Naive B cell (primary cell): ENCODE measurements around the gene SIRT5. TPM values are rescaled to one million over a fixed set of nuclear protein-coding genes. Genes with fewer than 3 reads are reported as not detected.

Source experiments
- ATAC-seq, 2 donors: fragments of 150-1000 bp; cut with Tn5 transposase; 2 replicates each; pipeline ENCODE4 v1.10.0; 2021; ENCODE audit warnings: low read depth in 2 of 2, mild to moderate bottlenecking in 2 of 2, moderate library complexity in 2 of 2
- DNase-seq: peaks from one replicate; pipeline ENCODE4 v3.0.0; 2022
- H3K27ac Mint-ChIP-seq, 6 donors: one replicate each; pipeline ENCODE4 v1.8.0; 2020 to 2022; ENCODE audit warnings: mild to moderate bottlenecking in 6 of 6, mixed read lengths in 6 of 6, moderate library complexity in 5 of 6, inconsistent platforms in 2 of 6
- H3K27me3 Mint-ChIP-seq, 3 donors: one replicate each; pipeline ENCODE4 v1.8.0; 2021 to 2022; ENCODE audit warnings: mixed read lengths in 3 of 3, mild to moderate bottlenecking in 1 of 3
- H3K36me3 Mint-ChIP-seq, 2 donors: one replicate each; pipeline ENCODE4 v1.8.0; 2020 to 2022; ENCODE audit warnings: mixed read lengths in 2 of 2, inconsistent platforms in 1 of 2, mild to moderate bottlenecking in 1 of 2
- H3K4me1 Mint-ChIP-seq, 3 donors: one replicate each; pipeline ENCODE4 v1.8.0; 2020 to 2022; ENCODE audit warnings: mixed read lengths in 3 of 3, inconsistent platforms in 1 of 3, mild to moderate bottlenecking in 1 of 3, moderate library complexity in 1 of 3
- H3K4me3 Mint-ChIP-seq, 8 donors: one replicate each; pipeline ENCODE4 v1.8.0; 2020 to 2022; ENCODE audit warnings: mild to moderate bottlenecking in 8 of 8, mixed read lengths in 8 of 8, moderate library complexity in 8 of 8, inconsistent platforms in 2 of 8
- H3K9me3 Mint-ChIP-seq, 7 donors: one replicate each; pipeline ENCODE4 v1.8.0; 2020 to 2022; ENCODE audit warnings: mixed read lengths in 7 of 7, mild to moderate bottlenecking in 5 of 7, inconsistent platforms in 2 of 7, moderate library complexity in 1 of 7
- polyA plus RNA-seq, 6 donors: library from polyadenylated mRNA; unstranded; fragments of 300-500 nt; fragmentation: Illumina TruSeq; gene quantifications; one replicate each; pipeline ENCODE4 v1.2.3, GENCODE V29; 2021; ENCODE audit warnings: low read depth in 6 of 6

Gene SIRT5
- polyA plus RNA-seq, 6 donors from 2014 or later = 10.4 to 14.7 (median 11.5) TPM

DNA sequence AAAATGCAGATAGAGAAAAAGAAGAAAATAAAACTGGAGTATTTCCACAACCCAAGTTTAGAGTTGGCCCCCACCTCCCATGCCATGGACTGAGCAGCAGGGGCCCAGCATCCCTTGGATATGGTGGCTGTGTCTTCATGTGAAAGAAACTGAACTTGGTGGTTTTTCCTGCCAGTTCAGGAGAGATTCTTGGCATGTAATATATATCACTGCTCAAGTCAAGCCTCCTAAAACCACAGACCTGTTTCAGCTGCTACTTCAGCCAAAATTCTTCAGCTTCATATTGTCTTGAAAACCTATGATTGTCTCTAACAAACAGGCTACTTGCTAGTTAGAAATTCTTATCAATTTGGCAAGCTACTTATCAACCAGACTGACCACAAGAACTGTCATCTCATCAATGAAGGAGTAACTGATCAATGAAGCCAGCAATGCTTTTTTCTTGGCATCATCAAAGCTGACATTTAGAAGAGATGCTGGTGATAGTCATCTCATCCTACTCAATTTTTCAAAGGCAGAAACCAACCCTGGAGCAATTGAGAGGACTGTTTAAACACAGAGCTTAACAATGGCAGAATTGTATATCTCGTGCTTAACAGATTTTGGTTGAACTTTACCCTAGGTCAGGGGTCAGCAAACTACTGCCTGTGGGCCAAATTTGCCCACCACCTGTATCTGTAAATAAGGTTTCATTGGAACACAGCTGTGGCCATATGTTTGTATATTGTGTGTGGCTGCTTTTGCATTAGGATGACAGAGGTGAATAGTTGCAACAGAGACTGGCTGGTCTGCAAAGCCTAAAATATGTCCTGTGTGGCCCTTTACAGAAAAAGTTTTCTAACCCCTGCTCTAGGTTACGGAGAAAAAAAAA is 30.4 kb downstream of the SIRT5 start:
- ATAC-seq (no peak), DNase-seq (no peak)

DNA sequence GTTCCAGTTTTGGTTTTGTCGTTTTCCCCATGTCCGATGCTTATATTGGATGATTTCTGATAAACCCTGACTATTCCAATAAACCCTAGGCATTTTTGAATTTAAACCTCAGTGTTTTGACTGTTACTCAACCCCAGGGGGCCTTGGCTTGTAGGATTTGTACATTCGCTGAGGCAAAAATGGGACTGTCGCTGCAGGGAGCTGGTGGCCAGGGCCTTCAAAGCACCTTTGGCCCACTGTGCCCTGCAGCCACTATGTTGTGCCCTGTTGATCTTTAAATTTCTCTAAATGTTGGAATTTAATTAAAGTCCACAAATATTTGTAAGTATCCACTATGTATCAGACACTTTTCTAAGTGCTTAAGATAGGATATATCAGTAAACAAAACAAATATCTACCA is 31.2 kb downstream of the SIRT5 start:
- H3K4me1 Mint-ChIP-seq = no peaks in the 10 kb centered on the region
- no peaks in the 10 kb centered on the region for H3K27me3 Mint-ChIP-seq
- DNase-seq (no peak), ATAC-seq (no peak)
- no peaks in the 10 kb centered on the region for H3K9me3 Mint-ChIP-seq
- H3K4me3 Mint-ChIP-seq = no peak overlapping the region
- peak overlapping the region in 1 of 6 donors; percentile 9 for H3K27ac Mint-ChIP-seq
- H3K36me3 Mint-ChIP-seq = peaks cover 11% of the 10 kb centered on the region in 2 donors

More for the DNA sequence above, 30.4 kb downstream of the SIRT5 start:
- Mint-ChIP-seq H3K4me1 (no peaks in the 10 kb centered on the region), H3K4me3 (no peak overlapping the region), H3K9me3 (no peaks in the 10 kb centered on the region), H3K27me3 (no peaks in the 10 kb centered on the region), H3K27ac (no peak overlapping the region), H3K36me3 (peaks cover 14 to 15% of the 10 kb centered on the region in 2 donors)

DNA sequence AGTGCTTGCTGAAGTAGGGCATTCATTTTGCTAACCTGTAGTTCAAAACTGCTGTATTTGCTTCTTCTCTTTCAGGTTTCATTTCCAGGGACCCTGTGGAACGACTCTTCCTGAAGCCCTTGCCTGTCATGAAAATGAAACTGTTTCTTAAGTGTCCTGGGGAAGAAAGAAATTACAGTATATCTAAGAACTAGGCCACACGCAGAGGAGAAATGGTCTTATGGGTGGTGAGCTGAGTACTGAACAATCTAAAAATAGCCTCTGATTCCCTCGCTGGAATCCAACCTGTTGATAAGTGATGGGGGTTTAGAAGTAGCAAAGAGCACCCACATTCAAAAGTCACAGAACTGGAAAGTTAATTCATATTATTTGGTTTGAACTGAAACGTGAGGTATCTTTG is 37.3 kb downstream of the SIRT5 start:
- Mint-ChIP-seq H3K4me1 (peaks cover 18 to 22% (median 19%) of the 10 kb centered on the region in 3 donors), H3K27me3 (no peaks in the 10 kb centered on the region), H3K36me3 (no peaks in the 10 kb centered on the region), H3K27ac (peak overlapping the region in 3 of 6 donors; percentile 2 to 45 (median 41)), H3K4me3 (peak overlapping the region in 1 of 8 donors; percentile 39), H3K9me3 (no peaks in the 10 kb centered on the region)
- no peak for DNase-seq
- ATAC-seq = no peak

DNA sequence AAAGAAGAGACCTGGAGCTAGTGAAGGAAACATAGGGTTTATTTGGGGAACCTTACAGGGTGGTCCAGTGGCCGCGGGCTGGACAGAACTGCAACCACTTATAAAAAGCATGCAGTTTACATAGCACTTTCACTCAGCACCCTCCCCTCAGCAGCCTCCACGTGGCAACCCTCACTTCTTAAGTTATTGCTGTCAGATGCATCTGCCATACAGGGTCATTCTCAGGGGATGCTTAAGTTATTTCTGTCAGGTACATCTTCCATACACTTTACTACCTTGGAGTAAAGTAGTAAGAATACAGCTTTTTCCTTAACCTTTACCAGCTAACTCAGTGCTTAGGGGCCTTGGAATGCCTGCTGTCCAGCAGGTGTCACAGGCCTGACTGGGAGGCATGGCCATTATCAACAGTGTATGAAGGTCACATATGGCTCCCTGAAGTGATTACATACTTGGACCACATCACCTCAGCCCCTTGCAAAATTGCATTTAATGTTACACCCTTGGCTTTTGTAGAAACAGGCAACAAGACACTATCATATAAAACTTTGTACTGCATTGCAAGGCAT is 38.7 kb downstream of the SIRT5 start:
- Mint-ChIP-seq H3K27me3 (no peaks in the 10 kb centered on the region), H3K4me1 (peaks cover 27 to 32% (median 27%) of the 10 kb centered on the region in 3 donors), H3K9me3 (no peaks in the 10 kb centered on the region), H3K36me3 (peaks cover 6 to 10% of the 10 kb centered on the region in 2 donors), H3K27ac (peak overlapping the region in 2 of 6 donors; percentile 37 to 54), H3K4me3 (peak overlapping the region in 4 of 8 donors; percentile 42 to 98 (median 98))
- ATAC-seq (no peak), DNase-seq (no peak)

DNA sequence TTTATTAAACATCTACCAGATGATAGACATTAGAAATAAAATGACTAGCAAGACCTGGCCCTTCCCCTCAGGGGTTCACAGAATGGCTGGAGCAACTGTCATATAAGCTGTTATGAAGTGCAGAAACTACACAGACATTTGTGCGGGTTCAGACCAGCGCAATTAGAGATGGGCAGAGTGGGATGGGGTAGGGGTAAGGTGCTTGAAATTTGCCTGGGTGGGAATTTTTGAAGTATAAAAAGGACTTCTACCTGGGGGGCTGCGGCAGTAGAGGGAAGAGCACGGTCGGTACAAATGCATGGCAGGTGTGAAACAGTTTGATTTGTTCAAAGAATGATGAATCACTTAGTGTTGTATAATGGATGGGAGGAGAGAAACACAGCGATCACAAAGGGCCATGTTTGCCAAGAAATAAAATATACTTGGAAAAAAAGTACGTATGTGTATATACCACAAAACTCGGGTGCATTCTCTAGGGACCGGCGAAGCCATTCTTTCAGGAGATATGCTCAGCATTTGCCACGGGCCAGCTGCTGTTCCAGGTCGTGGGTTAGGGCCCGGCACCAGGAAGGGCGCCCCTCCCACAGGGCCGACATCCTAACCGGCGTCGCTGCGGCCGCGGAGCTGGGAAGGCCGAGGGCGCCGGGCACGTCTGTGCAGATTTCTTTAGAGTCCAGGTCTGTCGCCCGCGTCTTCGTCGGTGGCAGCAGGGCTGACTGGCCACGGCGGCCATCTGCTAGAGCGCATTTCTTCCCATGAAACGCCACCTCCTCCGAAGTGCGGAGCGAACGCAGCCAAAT is 39.9 kb downstream of the SIRT5 start:
- Mint-ChIP-seq H3K27me3 (no peaks in the 10 kb centered on the region), H3K9me3 (no peaks in the 10 kb centered on the region), H3K36me3 (peaks cover 6 to 10% of the 10 kb centered on the region in 2 donors), H3K4me1 (peaks cover 27 to 32% (median 27%) of the 10 kb centered on the region in 3 donors), H3K27ac (peak overlapping the region; percentile 93 to 98 (median 98)), H3K4me3 (peak overlapping the region; percentile 94 to 99 (median 98))
- DNase-seq (no peak), ATAC-seq (peak; percentile 6 to 9)

DNA sequence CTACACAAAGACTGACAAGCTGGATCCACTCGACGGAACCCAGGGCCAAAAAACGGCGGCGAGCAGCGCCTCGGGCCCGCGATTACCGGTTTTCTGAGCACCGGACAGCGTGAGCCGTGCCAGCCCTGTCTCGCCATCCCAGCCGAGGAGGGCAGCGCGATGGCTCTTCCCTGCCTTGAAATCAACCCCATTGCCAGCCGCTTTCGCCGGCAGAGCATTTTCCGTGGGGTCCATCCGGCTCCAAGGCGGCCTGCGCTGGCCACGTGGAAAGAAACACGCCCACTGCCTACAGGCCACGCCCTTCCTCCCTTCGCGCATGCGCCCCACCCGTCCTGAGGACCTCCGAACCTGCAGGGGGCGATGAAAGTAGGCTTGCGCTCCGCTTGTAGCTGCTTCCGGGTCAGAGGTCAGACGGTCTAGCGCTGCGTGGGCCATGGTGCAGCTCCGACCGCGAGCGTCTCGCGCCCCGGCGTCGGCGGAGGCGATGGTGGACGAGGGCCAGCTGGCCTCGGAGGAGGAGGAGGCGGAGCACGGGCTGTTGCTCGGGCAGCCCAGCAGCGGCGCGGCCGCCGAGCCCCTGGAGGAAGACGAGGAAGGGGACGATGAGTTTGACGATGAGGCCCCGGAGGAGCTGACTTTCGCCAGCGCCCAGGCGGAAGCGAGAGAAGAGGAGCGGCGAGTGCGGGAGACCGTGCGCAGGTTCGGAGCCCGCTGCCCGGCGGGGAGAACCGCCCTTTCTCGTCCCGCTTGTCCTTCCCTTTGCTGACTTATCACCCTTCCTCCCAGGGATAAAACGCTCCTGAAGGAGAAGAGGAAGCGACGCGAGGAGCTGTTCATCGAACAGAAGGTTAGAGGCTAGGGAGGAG is 40.8 kb downstream of the SIRT5 start, which contains the start of gene NOL7:
Gene NOL7, plus strand, starts transcription at position 410 of the 866 bp plus-strand sequence. Its CDS starts 24 bp downstream, at position 434.
- Mint-ChIP-seq H3K36me3 (peaks cover 6 to 10% of the 10 kb centered on the region in 2 donors), H3K27me3 (no peaks in the 10 kb centered on the region), H3K9me3 (no peaks in the 10 kb centered on the region), H3K4me1 (peaks cover 27 to 32% (median 27%) of the 10 kb centered on the region in 3 donors), H3K4me3 (peak within 1 kb of the TSS; percentile 94 to 99 (median 98)), H3K27ac (peak within 1 kb of the TSS; percentile 93 to 98 (median 98))
- DNase-seq = peak; percentile 98
- peak; percentile 91 for ATAC-seq

DNA sequence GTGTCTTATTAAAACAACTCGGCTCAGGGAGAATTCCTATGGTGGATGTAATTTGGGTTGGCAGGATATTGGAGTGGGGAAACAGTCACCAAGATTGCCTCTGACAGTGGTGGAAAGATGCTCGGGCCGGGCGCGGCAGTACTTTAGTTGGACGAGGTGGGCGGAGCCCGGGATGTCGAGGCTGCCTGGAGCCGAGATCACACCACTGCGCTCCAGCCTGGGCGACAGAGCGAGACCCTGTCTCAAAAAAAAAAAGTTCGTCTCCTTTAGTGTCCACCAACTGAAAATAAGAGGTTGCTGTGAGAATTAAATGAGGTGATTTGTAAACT is 41.4 kb downstream of the SIRT5 start:
- H3K4me1 Mint-ChIP-seq = peaks cover 27 to 31% (median 27%) of the 10 kb centered on the region in 3 donors
- ATAC-seq (peak; percentile 8 to 17), DNase-seq (no peak)
- no peaks in the 10 kb centered on the region for H3K27me3 Mint-ChIP-seq
- H3K27ac Mint-ChIP-seq = peak overlapping the region; percentile 93 to 98 (median 98)
- peak overlapping the region; percentile 94 to 99 (median 98) for H3K4me3 Mint-ChIP-seq
- no peaks in the 10 kb centered on the region for H3K9me3 Mint-ChIP-seq
- H3K36me3 Mint-ChIP-seq = peaks cover 6 to 10% of the 10 kb centered on the region in 2 donors

DNA sequence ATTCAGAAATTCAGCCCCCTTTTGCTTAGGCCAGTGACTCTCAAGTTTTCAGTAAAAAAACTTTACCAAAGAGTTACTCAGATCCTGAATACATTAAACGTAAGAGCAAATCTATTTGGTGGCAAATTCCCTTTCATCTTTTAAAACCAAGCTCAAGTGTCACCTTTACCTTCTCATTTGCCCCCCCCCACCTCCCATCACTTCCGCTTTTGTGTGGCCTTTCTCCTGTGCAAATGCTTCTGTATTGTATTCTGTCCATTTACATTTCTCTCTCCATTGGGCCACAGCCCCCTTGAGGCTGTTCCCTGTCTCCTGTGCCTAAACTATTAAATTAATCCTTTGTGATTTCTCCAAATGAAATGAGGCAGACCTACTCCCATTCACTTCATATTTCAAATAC is 42.7 kb downstream of the SIRT5 start:
- Mint-ChIP-seq H3K27ac (peak overlapping the region in 5 of 6 donors; percentile 21 to 86 (median 39)), H3K27me3 (no peaks in the 10 kb centered on the region), H3K9me3 (no peaks in the 10 kb centered on the region), H3K4me1 (peaks cover 27 to 29% (median 27%) of the 10 kb centered on the region in 3 donors), H3K36me3 (peaks cover 6 to 10% of the 10 kb centered on the region in 2 donors), H3K4me3 (peak overlapping the region; percentile 50 to 98 (median 96))
- no peak for ATAC-seq
- no peak for DNase-seq

DNA sequence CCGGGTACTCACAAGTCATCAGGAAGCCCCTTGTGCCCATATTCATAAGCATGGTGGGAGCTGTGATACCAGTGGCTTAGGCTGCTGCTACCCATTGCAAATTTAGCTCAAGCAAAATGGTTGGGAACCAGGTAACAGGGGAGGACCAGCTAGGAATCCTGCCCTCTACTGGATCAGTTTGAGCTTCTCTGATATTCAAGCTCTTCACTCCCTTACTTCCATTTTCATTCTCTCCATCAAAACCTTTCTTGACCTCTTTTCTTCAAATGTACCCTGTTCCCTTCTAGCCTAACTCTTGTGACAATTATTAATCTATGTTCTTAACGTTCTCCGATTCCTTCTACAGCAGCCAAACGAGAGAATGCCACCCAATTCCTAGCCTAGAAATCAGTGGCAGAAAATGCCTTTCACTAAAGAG is 50.5 kb downstream of the SIRT5 start:
- Mint-ChIP-seq H3K27ac (peak overlapping the region in 5 of 6 donors; percentile 2 to 74 (median 35)), H3K4me3 (no peak overlapping the region), H3K36me3 (peaks cover 8 to 11% of the 10 kb centered on the region in 2 donors), H3K27me3 (no peaks in the 10 kb centered on the region), H3K4me1 (peaks cover 0 to 4% (median 0%) of the 10 kb centered on the region in 3 donors), H3K9me3 (no peaks in the 10 kb centered on the region)
- ATAC-seq = peak; percentile 80 to 89
- DNase-seq = peak; percentile 33

DNA sequence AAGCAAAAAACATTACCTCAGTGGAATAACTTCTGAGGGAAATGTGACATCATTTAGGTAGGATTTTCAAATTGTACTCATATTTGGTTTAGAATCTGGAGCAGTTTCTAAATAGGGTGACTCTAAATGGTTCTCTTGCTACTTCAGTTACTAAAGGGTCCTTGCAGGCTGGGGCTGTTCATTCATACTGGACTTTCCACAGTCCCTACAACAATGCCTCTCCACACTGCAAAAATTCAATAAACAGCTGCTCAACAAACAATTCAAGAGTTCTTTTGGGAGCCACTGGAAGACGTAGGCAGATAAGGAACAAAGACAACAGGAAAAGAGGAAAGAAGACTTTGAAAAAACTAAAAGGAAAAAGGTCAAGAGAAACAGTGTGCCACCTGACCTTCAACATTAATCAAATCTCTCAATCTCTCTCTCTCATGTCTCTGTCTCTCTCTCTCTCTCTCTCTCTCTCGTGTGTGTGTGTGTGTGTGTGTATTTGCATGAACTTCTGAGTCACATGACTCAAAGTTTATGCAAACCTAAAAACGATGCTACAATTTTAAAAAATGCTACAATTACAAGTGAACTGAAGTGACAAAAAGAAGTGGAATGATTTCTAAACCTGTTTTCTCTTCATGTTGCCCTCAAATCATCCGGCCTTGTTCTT is 55.2 kb downstream of the SIRT5 start:
- Mint-ChIP-seq H3K36me3 (peaks cover 0 to 7% of the 10 kb centered on the region in 2 donors), H3K4me1 (peaks cover 0 to 6% (median 0%) of the 10 kb centered on the region in 3 donors), H3K9me3 (no peaks in the 10 kb centered on the region), H3K27ac (peak overlapping the region in 1 of 6 donors; percentile 89), H3K4me3 (no peak overlapping the region), H3K27me3 (no peaks in the 10 kb centered on the region)
- DNase-seq (no peak), ATAC-seq (no peak)

DNA sequence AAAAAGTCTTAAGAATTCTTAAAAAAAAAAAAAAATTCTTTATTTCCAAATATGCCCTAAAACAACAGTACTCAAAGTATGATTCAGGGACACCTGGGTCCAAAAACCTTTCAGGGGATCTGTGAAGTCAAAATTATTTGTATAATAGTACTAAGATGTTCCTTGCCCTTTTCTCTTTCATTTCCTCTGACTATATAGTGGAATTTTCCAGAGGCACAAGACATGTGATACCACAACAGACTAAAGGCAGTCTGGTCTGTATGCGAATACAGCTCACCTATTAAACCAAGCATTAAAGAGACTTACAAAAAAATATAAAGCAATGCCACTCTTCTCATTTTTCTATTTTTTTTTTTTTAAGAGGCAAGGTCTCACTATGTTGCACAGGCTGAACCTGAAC is 56.1 kb downstream of the SIRT5 start:
- H3K27me3 Mint-ChIP-seq = no peaks in the 10 kb centered on the region
- H3K36me3 Mint-ChIP-seq = peaks cover 0 to 16% of the 10 kb centered on the region in 2 donors
- ATAC-seq (no peak), DNase-seq (no peak)
- H3K4me3 Mint-ChIP-seq = no peak overlapping the region
- H3K27ac Mint-ChIP-seq = no peak overlapping the region
- no peaks in the 10 kb centered on the region for H3K9me3 Mint-ChIP-seq
- H3K4me1 Mint-ChIP-seq = peaks cover 0 to 6% (median 0%) of the 10 kb centered on the region in 3 donors

DNA sequence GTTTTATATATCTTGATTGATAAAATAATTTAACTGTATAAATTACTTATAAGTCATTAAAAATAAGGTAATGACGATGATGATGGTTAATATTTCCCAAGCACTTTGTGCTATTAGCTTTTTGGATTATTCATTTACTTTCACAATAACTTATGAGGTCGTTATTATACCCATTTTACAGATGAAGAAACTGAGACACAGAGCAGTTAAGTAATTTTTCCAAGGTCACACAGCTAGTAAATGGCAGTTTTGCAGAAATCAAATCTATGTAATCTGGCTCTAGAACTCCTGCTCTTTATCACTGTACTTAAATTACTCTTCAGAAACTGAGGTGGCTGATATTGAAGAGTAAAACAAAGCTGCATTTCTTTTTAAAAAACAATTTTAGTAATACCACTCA is 58.9 kb downstream of the SIRT5 start:
- ATAC-seq = no peak
- Mint-ChIP-seq H3K27ac (no peak overlapping the region), H3K9me3 (no peaks in the 10 kb centered on the region), H3K4me1 (peaks cover 0 to 12% (median 0%) of the 10 kb centered on the region in 3 donors), H3K4me3 (no peak overlapping the region), H3K27me3 (no peaks in the 10 kb centered on the region), H3K36me3 (peaks cover 18 to 27% of the 10 kb centered on the region in 2 donors)
- DNase-seq = no peak
